ENCODE measurements around the gene ITSN2. TPM values are rescaled to one million over a fixed set of nuclear protein-coding genes. Genes with fewer than 3 reads are reported as not detected.
A peak's percentile ranks its signal among the peaks of the same experiment; 100 is the strongest.

The ITSN2 gene
- total and polyA plus RNA-seq, 2 experiments from 2014 or later: 20.3 to 34.4 TPM

- H4K20me1 ChIP-seq (ENCODE audit: insufficient read depth, poor library complexity, severe bottlenecking): no peaks in the 10 kb centered on the region
- no peak for DNase-seq (ENCODE audit: low spot score)
- H3K9me2 ChIP-seq (replicated peaks; ENCODE audit: insufficient read depth): no peaks in the 10 kb centered on the region
- H3K79me2 ChIP-seq: no peaks in the 10 kb centered on the region
- H3K9me3 ChIP-seq (ENCODE audit: low read depth): no peaks in the 10 kb centered on the region
- TF ChIP-seq CTCF (IDR thresholded peaks at IDR 0.05; ENCODE audit: poor library complexity) (no peak), EZH2phosphoT487 (IDR thresholded peaks at IDR 0.05; ENCODE audit: low read depth, severe bottlenecking, unreplicated experiment) (no peak)
- no peak overlapping the region for H3K27ac ChIP-seq
- H2AFZ ChIP-seq: no peak overlapping the region
- no peaks in the 10 kb centered on the region for H3K4me1 ChIP-seq (ENCODE audit: insufficient read depth)
- WGBS (ENCODE audit: low lambda C conversion rate, missing lambda C conversion rate): 65% methylated on average over 2 of the region's 2 CpGs
- no peaks in the 10 kb centered on the region for H3K36me3 ChIP-seq (replicated peaks; ENCODE audit: insufficient read depth, low read depth)
- H3K4me2 ChIP-seq: no peak overlapping the region
- no peak overlapping the region for H3K4me3 ChIP-seq
- H3K27me3 ChIP-seq: no peaks in the 10 kb centered on the region
Measured at GRCh38 chr2:24280645-24281044, 79.7 kb downstream of the ITSN2 start.

GRCh38 chr2:24280161-24280560 is 80.2 kb downstream of the ITSN2 start:
- DNase-seq (ENCODE audit: low spot score): no peak
- 54% methylated on average over 4 of the region's 4 CpGs for WGBS (ENCODE audit: low lambda C conversion rate, missing lambda C conversion rate)
- H3K4me3 ChIP-seq: no peak overlapping the region
- H3K27ac ChIP-seq: no peak overlapping the region
- H3K79me2 ChIP-seq: no peaks in the 10 kb centered on the region
- TF ChIP-seq EZH2 (IDR thresholded peaks at IDR 0.05; ENCODE audit: borderline replicate concordance): no peak
- no peak for TF ChIP-seq EZH2phosphoT487 (IDR thresholded peaks at IDR 0.05; ENCODE audit: low read depth, severe bottlenecking, unreplicated experiment)
- no peak for TF ChIP-seq CTCF (IDR thresholded peaks at IDR 0.05; ENCODE audit: poor library complexity)
- H3K9me2 ChIP-seq (replicated peaks; ENCODE audit: insufficient read depth): no peaks in the 10 kb centered on the region
- H3K27me3 ChIP-seq: no peaks in the 10 kb centered on the region
- H3K4me2 ChIP-seq: no peak overlapping the region
- no peaks in the 10 kb centered on the region for H3K36me3 ChIP-seq (replicated peaks; ENCODE audit: insufficient read depth, low read depth)
- no peaks in the 10 kb centered on the region for H4K20me1 ChIP-seq (ENCODE audit: insufficient read depth, poor library complexity, severe bottlenecking)
- H2AFZ ChIP-seq: no peak overlapping the region
- H3K9me3 ChIP-seq (ENCODE audit: low read depth): no peaks in the 10 kb centered on the region
- no peaks in the 10 kb centered on the region for H3K4me1 ChIP-seq (ENCODE audit: insufficient read depth)

DNA sequence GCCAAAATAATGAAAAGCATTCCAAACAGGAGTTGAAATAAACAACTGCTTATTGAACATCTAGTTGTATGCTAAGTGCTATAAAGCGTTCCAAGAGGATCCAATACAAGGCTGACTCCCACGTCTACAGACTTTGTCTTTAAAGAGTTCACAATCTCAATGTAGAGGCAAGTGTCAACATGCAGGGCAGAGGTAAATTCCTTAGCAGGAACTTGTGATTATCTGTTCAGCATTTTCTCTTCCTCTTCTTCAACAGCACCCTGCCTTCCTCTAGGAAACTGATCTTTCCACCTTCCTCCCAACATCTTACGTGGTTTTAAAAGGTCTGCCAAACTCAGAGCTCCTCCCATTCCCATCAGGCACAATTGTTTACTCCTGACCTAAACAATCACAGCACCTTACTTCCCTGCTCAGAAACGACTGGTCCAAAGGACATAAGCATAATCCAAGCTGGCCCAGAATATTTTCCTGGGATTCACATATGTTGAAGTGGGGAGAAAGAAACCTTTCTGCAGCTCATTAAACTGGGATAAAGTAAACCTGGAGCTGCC is 83.9 kb downstream of the ITSN2 start:
- Histone ChIP-seq H3K4me2 (no peak overlapping the region), H4K20me1 (ENCODE audit: insufficient read depth, poor library complexity, severe bottlenecking) (no peaks in the 10 kb centered on the region), H3K4me1 (ENCODE audit: insufficient read depth) (no peaks in the 10 kb centered on the region), H3K27ac (peak overlapping the region; percentile 24), H2AFZ (no peak overlapping the region), H3K79me2 (no peaks in the 10 kb centered on the region), H3K36me3 (replicated peaks; ENCODE audit: insufficient read depth, low read depth) (no peaks in the 10 kb centered on the region), H3K9me3 (ENCODE audit: low read depth) (no peaks in the 10 kb centered on the region), H3K4me3 (no peak overlapping the region), H3K27me3 (no peaks in the 10 kb centered on the region), H3K9me2 (replicated peaks; ENCODE audit: insufficient read depth) (no peaks in the 10 kb centered on the region)
- 54% methylated on average over 4 of the region's 4 CpGs for WGBS (ENCODE audit: low lambda C conversion rate, missing lambda C conversion rate)
- no peak for DNase-seq (ENCODE audit: low spot score)
- TF ChIP-seq CTCF (IDR thresholded peaks at IDR 0.05; ENCODE audit: poor library complexity): no peak
- no peak for TF ChIP-seq EZH2 (IDR thresholded peaks at IDR 0.05; ENCODE audit: borderline replicate concordance)
- TF ChIP-seq EZH2phosphoT487 (IDR thresholded peaks at IDR 0.05; ENCODE audit: low read depth, severe bottlenecking, unreplicated experiment): no peak

- no peaks in the 10 kb centered on the region for H3K9me2 ChIP-seq (replicated peaks; ENCODE audit: insufficient read depth)
- TF ChIP-seq EZH2phosphoT487 (IDR thresholded peaks at IDR 0.05; ENCODE audit: low read depth, severe bottlenecking, unreplicated experiment) (no peak), EZH2 (IDR thresholded peaks at IDR 0.05; ENCODE audit: borderline replicate concordance) (no peak), CTCF (IDR thresholded peaks at IDR 0.05; ENCODE audit: poor library complexity) (no peak)
- no peaks in the 10 kb centered on the region for H4K20me1 ChIP-seq (ENCODE audit: insufficient read depth, poor library complexity, severe bottlenecking)
- no peak overlapping the region for H3K4me2 ChIP-seq
- no peaks in the 10 kb centered on the region for H3K79me2 ChIP-seq
- no peak overlapping the region for H2AFZ ChIP-seq
- H3K9me3 ChIP-seq (ENCODE audit: low read depth): no peaks in the 10 kb centered on the region
- no peak for DNase-seq (ENCODE audit: low spot score)
- H3K4me3 ChIP-seq: no peak overlapping the region
- H3K4me1 ChIP-seq (ENCODE audit: insufficient read depth): no peaks in the 10 kb centered on the region
- no peaks in the 10 kb centered on the region for H3K27me3 ChIP-seq
- H3K36me3 ChIP-seq (replicated peaks; ENCODE audit: insufficient read depth, low read depth): no peaks in the 10 kb centered on the region
- H3K27ac ChIP-seq: no peak overlapping the region
Measured at GRCh38 chr2:24274809-24275208, 85.5 kb downstream of the ITSN2 start.

All from hepatocyte (in vitro differentiated cells).